Hematopoietic multipotent progenitor cell treated with erythropoietin and hydrocortisone succinate and interleukin-3 and kit ligand, for 15 days (in vitro differentiated cells): ENCODE data around the gene EPHA6.

ENCODE experiments used
- DNase-seq: peaks from one replicate; pipeline ENCODE4 v3.0.0-alpha.2; 2015; ENCODE audit warnings: low spot score

EPHA6 gene

GRCh38 chr3:97647441-97647982 lies 833.1 kb downstream of the EPHA6 start:
- DNase-seq = no peak

- DNase-seq = no peak
Measured at GRCh38 chr3:97655971-97656370, 841.6 kb downstream of the EPHA6 start.

- DNase-seq = no peak
Measured at GRCh38 chr3:97656638-97657037, 842.2 kb downstream of the EPHA6 start.

GRCh38 chr3:97658668-97659285 lies 844.4 kb downstream of the EPHA6 start:
- no peak for DNase-seq

- no peak for DNase-seq
Measured at GRCh38 chr3:97662264-97662663, 847.9 kb downstream of the EPHA6 start.

- no peak for DNase-seq
Measured at GRCh38 chr3:97662762-97663161, 848.4 kb downstream of the EPHA6 start.

- no peak for DNase-seq
Measured at GRCh38 chr3:97665896-97666295, 851.5 kb downstream of the EPHA6 start.

GRCh38 chr3:97670952-97671351 lies 856.6 kb downstream of the EPHA6 start:
- no peak for DNase-seq

GRCh38 chr3:97673357-97673997 lies 859.1 kb downstream of the EPHA6 start:
- DNase-seq = no peak

- DNase-seq = no peak
Measured at GRCh38 chr3:97674461-97674860, 860.1 kb downstream of the EPHA6 start.

- no peak for DNase-seq
Measured at GRCh38 chr3:97680210-97680609, 865.8 kb downstream of the EPHA6 start.

GRCh38 chr3:97680696-97681095 lies 866.3 kb downstream of the EPHA6 start:
- DNase-seq = no peak

GRCh38 chr3:97684490-97684889 lies 870.1 kb downstream of the EPHA6 start:
- no peak for DNase-seq

GRCh38 chr3:97686258-97686657 lies 871.9 kb downstream of the EPHA6 start:
- DNase-seq = no peak

- DNase-seq = no peak
Measured at GRCh38 chr3:97687734-97688133, 873.3 kb downstream of the EPHA6 start.

GRCh38 chr3:97689111-97689510 lies 874.7 kb downstream of the EPHA6 start:
- DNase-seq = no peak

- peak; percentile 2 for DNase-seq
Measured at GRCh38 chr3:97689962-97690361, 875.6 kb downstream of the EPHA6 start.

GRCh38 chr3:97691354-97691753 lies 877.0 kb downstream of the EPHA6 start:
- DNase-seq = no peak

- no peak for DNase-seq
Measured at GRCh38 chr3:97692389-97692788, 878.0 kb downstream of the EPHA6 start.

GRCh38 chr3:97692831-97693230 lies 878.4 kb downstream of the EPHA6 start:
- no peak for DNase-seq

GRCh38 chr3:97694876-97695275 lies 880.5 kb downstream of the EPHA6 start:
- DNase-seq = no peak

GRCh38 chr3:97698691-97699090 lies 884.3 kb downstream of the EPHA6 start:
- DNase-seq = no peak

- no peak for DNase-seq
Measured at GRCh38 chr3:97699889-97700288, 885.5 kb downstream of the EPHA6 start.

- no peak for DNase-seq
Measured at GRCh38 chr3:97705764-97706163, 891.4 kb downstream of the EPHA6 start.
